NOMO-1 (cell line): ENCODE results near the gene C3orf20.
"Not testable (repeated sequence)": the region's sequence is repeated elsewhere in the genome, so short reads cannot be mapped to it uniquely, and the experiment has no call there.

Source experiments
- DNase-seq, 2 experiments: peaks; one replicate each; lab custom pipeline; 2025; ENCODE audit not compliant: unreplicated experiment in 2 of 2; lab: John Stamatoyannopoulos, UW

Gene C3orf20

GRCh38 chr3:14793858-14794234, 118.9 kb downstream of the C3orf20 start:
- DNase-seq: no peak

GRCh38 chr3:14794435-14794834, 119.5 kb downstream of the C3orf20 start:
- no peak for DNase-seq

- DNase-seq: no peak
Measured at GRCh38 chr3:14795996-14796395, 121.1 kb downstream of the C3orf20 start.

- DNase-seq: no peak
Measured at GRCh38 chr3:14796403-14797077, 121.6 kb downstream of the C3orf20 start.

- no peak for DNase-seq
Measured at GRCh38 chr3:14797731-14798130, 122.8 kb downstream of the C3orf20 start.

- DNase-seq: no peak
Measured at GRCh38 chr3:14798231-14798630, 123.3 kb downstream of the C3orf20 start.

- no peak for DNase-seq
Measured at GRCh38 chr3:14799146-14799545, 124.2 kb downstream of the C3orf20 start.

GRCh38 chr3:14801031-14801430, 126.1 kb downstream of the C3orf20 start:
- DNase-seq: no peak

- no peak for DNase-seq
Measured at GRCh38 chr3:14801668-14802380, 126.9 kb downstream of the C3orf20 start.

GRCh38 chr3:14802381-14802731, 127.4 kb downstream of the C3orf20 start:
- DNase-seq: no peak

- DNase-seq: no peak
Measured at GRCh38 chr3:14803101-14803980, 128.4 kb downstream of the C3orf20 start.

- DNase-seq: no peak
Measured at GRCh38 chr3:14803981-14804834, 129.3 kb downstream of the C3orf20 start.

- DNase-seq: no peak
Measured at GRCh38 chr3:14804835-14805780, 130.2 kb downstream of the C3orf20 start.

- no peak for DNase-seq
Measured at GRCh38 chr3:14805961-14806537, 131.1 kb downstream of the C3orf20 start.

GRCh38 chr3:14806641-14807263, 131.8 kb downstream of the C3orf20 start:
- peak; percentile 64 to 90 for DNase-seq

GRCh38 chr3:14808025-14808424, 133.1 kb downstream of the C3orf20 start:
- no peak for DNase-seq

GRCh38 chr3:14808502-14809266, 133.7 kb downstream of the C3orf20 start:
- DNase-seq: no peak

- DNase-seq: not testable (repeated sequence)
Measured at GRCh38 chr3:14809611-14810010, 134.7 kb downstream of the C3orf20 start.
